HG03378 (cell line): ENCODE results near the gene CACNA1F.

Experiments used
- ATAC-seq: cut with Tn5 transposase; IDR thresholded peaks from one replicate; pipeline ENCODE4 v1.9.1; 2021; ENCODE audit warnings: mild to moderate bottlenecking, moderate library complexity; ENCODE audit not compliant: unreplicated experiment

The CACNA1F gene

DNA sequence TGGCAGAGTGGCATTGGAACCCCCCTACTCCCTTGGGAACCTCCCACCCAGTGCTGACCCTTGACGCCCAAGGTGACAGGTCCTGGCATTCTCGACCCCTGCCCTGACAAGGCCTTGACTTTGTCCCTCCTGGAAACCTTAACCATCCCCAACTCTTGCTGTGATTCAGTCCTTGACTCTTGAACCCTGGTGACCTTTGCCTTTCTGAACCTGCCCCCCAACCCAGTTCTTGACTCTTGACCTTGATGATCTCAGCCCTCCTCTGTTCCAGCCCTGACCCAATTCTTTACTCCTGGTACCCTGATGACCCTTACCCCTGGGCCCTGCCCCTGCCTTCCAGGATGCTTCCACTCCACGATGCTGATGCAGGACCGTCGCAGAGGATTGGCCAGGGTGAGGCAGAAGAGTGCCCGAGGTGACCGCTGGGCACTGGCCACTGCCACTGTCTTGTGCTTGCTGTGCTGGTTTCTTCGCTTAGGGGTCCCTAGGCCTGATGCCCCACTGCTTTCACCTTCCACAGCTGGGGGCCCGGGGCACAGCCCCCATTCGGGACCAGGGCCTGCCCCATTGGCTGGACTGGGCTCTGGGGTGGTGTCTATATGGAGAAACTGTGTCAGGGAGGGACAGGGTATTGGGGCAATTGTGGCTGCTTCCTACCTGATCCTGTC, 1.7 kb downstream of the CACNA1F start:
- no peak for ATAC-seq

DNA sequence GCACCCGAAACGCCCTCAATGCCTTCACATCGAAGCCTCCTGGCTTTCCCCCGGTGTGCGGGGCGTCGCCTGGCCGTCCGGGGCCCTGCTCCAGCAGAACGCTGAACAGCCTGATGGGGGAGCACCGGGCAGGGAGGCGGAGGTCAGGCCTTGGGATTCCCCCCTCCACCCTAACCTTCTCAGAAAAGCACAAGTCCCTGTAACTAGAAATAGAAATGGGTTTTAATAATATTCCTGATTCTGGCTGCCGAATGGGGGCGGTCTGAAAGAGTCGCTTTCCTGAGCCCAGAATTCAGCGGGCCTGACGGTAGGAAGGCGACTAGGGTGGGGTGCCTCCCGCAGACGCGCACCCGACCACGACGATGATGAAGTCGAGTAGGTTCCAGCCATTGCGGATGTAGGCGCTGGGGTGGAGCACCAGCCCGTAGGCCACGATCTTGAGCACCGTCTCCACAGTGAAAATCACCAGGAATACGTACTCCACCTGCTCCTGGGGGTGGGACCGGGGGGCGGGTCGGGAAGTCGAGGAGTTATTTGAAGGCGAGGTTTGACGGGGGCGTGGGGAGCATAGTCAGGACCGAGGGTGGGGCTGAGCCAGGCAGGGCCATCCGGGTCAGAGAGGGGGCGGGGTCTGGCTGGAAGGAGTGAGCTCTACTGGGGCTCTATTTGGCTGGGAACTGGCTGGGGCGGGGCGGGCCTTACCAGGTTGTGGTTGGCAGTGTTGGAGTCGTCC, 2.5 kb downstream of the CACNA1F start:
- peak; percentile 41 for ATAC-seq

DNA sequence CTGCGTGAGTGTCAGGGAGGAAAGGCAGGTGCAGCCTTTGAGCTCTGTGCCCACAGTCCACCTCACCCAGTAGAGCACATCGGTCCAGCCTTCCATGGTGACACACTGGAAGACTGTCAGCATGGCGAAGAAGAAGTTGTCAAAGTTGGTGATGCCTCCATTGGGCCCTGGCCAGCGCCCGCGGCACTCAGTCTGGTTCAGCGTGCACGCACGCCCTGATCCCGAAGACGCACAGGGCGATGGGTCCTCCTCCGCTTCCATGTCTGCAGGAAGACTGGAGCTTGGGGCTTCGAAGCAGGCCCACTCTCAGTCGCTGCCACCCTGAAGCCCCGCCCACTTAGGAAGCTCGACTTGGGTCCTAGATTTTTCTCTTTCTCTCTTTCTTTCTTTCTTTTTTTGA, 5.0 kb downstream of the CACNA1F start:
- no peak for ATAC-seq

GRCh38 chrX:49227726-49228125, 5.4 kb downstream of the CACNA1F start:
- no peak for ATAC-seq

- ATAC-seq, result no peak
Observed at GRCh38 chrX:49226946-49227345, 6.2 kb downstream of the CACNA1F start.

DNA sequence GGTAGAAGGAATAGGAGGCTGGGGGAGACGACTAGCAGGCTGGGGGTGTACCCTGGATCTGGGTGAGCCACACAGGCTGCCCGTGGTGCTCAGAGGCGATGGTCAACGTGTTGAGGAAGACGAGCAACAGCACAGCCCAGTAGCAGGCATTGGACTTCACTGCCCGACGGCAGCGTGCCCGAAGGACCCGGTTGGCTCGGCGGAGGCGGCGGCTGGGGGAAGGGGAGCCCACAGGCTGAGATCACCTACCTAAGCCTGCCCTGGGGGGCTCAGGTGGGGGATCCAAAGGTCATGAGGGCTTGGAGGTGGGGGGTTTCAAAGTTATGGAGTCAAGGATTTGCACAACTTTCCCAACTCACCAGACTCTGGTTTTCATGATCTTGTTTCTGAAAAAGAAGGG, 7.3 kb downstream of the CACNA1F start:
- no peak for ATAC-seq

DNA sequence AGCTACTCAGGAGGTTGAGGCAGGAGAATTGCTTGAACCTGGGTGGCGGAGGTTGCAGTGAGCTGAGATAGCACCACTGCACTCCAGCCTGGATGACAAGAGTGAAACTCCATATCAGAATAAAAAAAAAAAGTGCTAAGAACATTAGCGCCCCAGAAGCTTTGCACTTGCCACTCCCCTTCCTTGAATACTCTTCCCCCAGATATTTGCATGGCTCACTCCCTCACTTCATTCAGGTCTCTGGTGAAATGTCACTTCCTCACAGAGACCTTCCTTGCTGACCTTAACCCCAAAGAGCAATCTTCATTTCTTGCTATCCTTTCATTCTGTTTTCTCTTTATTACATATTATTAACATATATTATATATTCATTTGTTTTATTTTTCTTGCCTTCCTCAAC, 11.3 kb downstream of the CACNA1F start:
- ATAC-seq, result no peak

DNA sequence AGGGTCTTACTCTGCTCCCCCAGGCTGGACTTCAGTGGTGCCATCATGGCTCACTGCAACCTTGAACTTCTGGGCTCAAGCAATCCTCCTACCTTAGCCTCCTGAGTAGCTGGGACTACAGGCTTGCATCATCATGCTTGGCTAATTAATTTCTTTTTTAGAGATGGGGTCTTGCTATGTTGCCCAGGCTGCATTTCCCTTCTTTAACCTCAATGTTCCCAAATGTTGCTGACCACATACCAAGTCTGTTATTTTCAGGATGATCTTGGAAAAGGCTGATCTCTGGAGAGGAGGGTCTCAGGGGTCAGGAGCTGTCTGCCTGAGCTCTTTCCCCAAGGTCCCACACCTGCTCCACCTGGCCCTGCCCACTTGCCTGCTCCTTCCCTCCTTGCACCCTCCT, 13.0 kb downstream of the CACNA1F start:
- ATAC-seq, result no peak

GRCh38 chrX:49214996-49215526, 18.1 kb downstream of the CACNA1F start:
- ATAC-seq, result no peak

- no peak for ATAC-seq
Observed at GRCh38 chrX:49214416-49214815, 18.7 kb downstream of the CACNA1F start.

DNA sequence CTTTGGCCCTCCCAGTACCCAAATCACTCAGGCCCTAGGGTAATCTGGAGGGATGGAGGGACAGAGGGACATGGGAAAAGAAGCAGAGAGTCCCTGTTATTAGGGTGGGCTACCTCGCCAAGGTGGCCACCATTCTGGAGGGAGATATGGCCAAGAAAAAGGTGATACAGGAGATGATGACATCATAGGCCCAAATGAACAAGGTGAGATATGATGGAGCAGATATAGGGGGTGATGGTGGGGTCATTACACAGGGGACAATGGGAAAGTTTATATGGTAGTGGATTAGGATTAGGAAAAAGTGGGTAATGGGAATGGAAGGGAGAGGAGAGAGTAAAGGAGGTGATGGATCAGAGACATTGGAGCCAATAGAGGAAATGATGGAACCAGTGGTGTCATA, 20.3 kb downstream of the CACNA1F start:
- ATAC-seq, result no peak

- ATAC-seq, result no peak
Observed at GRCh38 chrX:49212209-49212608, 20.9 kb downstream of the CACNA1F start.

- ATAC-seq, result no peak
Observed at GRCh38 chrX:49211074-49211473, 22.1 kb downstream of the CACNA1F start.

GRCh38 chrX:49210406-49210805, 22.7 kb downstream of the CACNA1F start:
- no peak for ATAC-seq

DNA sequence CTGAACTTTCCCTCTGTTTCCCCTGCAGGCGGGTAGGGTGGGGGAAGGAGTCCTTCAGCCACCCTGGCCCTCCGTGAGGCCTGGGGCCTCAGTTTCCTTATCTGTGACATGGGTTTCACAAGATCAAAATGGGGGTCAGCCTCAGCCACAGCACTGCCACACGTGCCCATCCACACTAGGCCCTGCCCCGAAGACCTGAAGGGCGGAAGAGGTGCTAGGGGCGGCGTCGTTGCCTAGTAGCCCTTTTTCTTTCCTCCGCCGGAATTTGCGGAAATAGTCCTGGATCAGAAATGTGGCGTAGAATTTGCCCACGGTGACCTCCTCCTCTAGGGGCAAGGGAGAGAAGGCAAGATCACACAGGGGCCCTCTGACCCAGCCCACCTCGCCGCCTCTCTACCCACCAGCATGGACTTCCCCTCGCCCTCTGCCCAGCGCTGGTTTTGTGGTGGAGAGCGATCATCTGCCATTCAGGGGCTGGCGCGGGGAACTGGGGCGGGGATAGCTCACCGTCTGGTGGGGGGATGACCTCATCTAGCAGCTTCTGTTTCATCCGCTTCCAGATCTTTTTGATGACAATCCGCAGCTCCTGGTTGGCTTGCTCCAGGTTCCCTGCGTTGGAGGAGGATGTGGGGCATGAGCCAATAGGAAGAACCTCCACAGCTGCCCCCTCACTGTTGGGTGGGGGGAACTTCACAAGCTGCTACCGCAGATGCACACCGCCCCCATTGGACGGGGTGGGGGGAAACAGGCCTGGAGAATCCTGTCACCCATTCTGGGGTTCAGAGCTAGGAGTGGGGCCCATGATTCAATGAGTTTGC, 23.5 kb downstream of the CACNA1F start:
- no peak for ATAC-seq

- no peak for ATAC-seq
Observed at GRCh38 chrX:49208399-49208798, 24.7 kb downstream of the CACNA1F start.

- no peak for ATAC-seq
Observed at GRCh38 chrX:49206543-49206942, 26.6 kb downstream of the CACNA1F start.

- no peak for ATAC-seq
Observed at GRCh38 chrX:49205443-49205842, 27.7 kb downstream of the CACNA1F start.

DNA sequence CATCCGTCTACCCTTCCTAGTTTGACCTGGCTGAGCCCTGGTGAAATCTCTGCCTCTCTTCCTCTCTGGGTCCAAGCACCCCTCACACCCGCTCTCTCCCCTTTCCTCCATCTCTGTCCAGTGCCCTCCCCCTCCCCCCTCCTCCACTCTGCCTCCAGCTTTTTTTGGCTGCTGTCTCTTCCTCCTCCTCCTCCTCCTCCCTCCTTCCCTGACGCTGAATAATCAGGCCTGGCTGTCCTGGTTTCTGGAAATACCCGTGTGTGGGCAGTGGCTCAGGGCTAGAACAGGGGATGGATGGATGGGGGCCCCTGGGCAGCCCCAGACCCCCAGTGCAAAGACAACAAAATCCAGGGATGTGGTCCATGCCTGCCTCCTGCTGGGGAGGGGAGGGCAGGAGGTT, 28.4 kb downstream of the CACNA1F start:
- ATAC-seq, result no peak

DNA sequence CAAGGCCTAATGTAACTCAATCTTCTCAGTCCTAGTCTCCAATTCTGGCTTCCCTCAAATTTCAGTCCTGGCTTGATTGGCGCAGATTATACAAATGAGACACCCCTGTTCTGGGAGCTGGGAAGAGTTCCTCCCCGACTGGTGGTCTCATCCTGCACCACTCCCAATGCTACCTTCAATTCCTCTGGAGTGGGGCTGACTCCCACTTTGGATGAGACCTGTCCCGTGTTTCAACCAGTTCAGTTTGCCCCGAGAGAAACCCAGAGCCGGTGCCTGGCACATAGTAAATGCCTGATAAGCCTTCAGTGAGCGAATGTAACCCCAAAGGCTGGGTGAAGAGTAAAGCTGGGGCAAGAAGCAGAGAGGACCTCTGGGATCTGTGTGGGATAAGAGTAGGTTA, 29.1 kb downstream of the CACNA1F start:
- ATAC-seq, result no peak

DNA sequence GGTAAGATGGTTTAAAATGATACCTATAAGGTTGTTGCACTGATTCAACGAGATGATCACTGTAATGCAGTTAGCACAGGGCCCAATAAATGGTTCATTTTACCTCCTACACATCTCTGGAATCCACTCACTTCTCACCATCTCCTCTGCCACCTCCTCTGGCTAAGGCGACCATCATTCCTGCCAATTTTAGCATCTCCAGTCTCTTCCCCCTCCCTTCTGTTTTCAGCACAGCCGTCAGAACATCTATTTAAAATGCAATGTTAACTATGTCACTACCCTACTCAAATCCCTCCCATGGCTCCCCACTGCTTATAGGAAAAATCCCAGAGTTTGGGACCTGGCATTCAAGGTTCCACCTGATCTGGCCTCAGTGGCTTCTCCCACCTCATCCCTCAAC, 29.6 kb downstream of the CACNA1F start:
- ATAC-seq, result no peak

- no peak for ATAC-seq
Observed at GRCh38 chrX:49202022-49202421, 31.1 kb downstream of the CACNA1F start.
